Measurements from ENCODE around the gene TNFRSF11A. TPM values are rescaled to one million over a fixed set of nuclear protein-coding genes. Genes with fewer than 3 reads are reported as not detected.

TNFRSF11A gene
- polyA plus RNA-seq, 1 donor from 2014 or later, result not detected

- TF ChIP-seq EP300 (conservative IDR thresholded peaks at IDR 0.05; ENCODE audit: poor library complexity, severe bottlenecking), result no peak
- TF ChIP-seq SMC3 (conservative IDR thresholded peaks at IDR 0.05; ENCODE audit: poor library complexity), result no peak
- no peak for TF ChIP-seq CTCF (IDR thresholded peaks at IDR 0.05; ENCODE audit: poor library complexity, severe bottlenecking)
- TF ChIP-seq REST (IDR thresholded peaks at IDR 0.05; ENCODE audit: borderline replicate concordance), result no peak
- no peak for TF ChIP-seq EZH2 (IDR thresholded peaks at IDR 0.05; ENCODE audit: borderline replicate concordance, insufficient read depth, low read length, poor library complexity, severe bottlenecking)
- TF ChIP-seq POLR2AphosphoS5 (IDR thresholded peaks at IDR 0.05), result no peak
- TF ChIP-seq RAD21 (conservative IDR thresholded peaks at IDR 0.05), result no peak
- no peak for TF ChIP-seq TAF1 (IDR thresholded peaks at IDR 0.05; ENCODE audit: low read depth)
- no peak for TF ChIP-seq MXI1 (conservative IDR thresholded peaks at IDR 0.05; ENCODE audit: poor library complexity, severe bottlenecking)
- Histone ChIP-seq H3F3A (ENCODE audit: insufficient read depth, low read length, poor library complexity, severe bottlenecking) (no peaks in the 10 kb centered on the region), H3K4me3 (ENCODE audit: low read length) (no peak overlapping the region), H2AFZ (ENCODE audit: low read depth, low read length) (no peak overlapping the region), H3K4me2 (ENCODE audit: low read length) (no peak overlapping the region), H4K20me1 (ENCODE audit: insufficient read depth) (no peaks in the 10 kb centered on the region), H3K9me2 (ENCODE audit: insufficient read depth, low read length) (no peaks in the 10 kb centered on the region), H3K9ac (ENCODE audit: low read length) (no peak overlapping the region), H3K27me3 (ENCODE audit: insufficient read depth, low read depth, low read length) (no peaks in the 10 kb centered on the region), H3K79me2 (replicated peaks; ENCODE audit: insufficient read depth, low read length) (no peaks in the 10 kb centered on the region), H3K9me3 (ENCODE audit: low read length) (no peaks in the 10 kb centered on the region), H3K36me3 (ENCODE audit: insufficient read depth, low read length) (no peaks in the 10 kb centered on the region), H3K27ac (ENCODE audit: low read length) (no peak overlapping the region)
Observed at GRCh38 chr18:62435435-62436031, 110.4 kb downstream of the TNFRSF11A start.

GRCh38 chr18:62436636-62437234 is 111.6 kb downstream of the TNFRSF11A start:
- Histone ChIP-seq H2AFZ (ENCODE audit: low read depth, low read length) (no peak overlapping the region), H3K9ac (ENCODE audit: low read length) (no peak overlapping the region), H3K4me2 (ENCODE audit: low read length) (no peak overlapping the region), H3K9me2 (ENCODE audit: insufficient read depth, low read length) (no peaks in the 10 kb centered on the region), H3K79me2 (replicated peaks; ENCODE audit: insufficient read depth, low read length) (no peaks in the 10 kb centered on the region), H3F3A (ENCODE audit: insufficient read depth, low read length, poor library complexity, severe bottlenecking) (no peaks in the 10 kb centered on the region), H3K27ac (ENCODE audit: low read length) (no peak overlapping the region), H4K20me1 (ENCODE audit: insufficient read depth) (no peaks in the 10 kb centered on the region), H3K9me3 (ENCODE audit: low read length) (no peaks in the 10 kb centered on the region), H3K27me3 (ENCODE audit: insufficient read depth, low read depth, low read length) (no peaks in the 10 kb centered on the region), H3K4me3 (ENCODE audit: low read length) (no peak overlapping the region), H3K36me3 (ENCODE audit: insufficient read depth, low read length) (no peaks in the 10 kb centered on the region)
- TF ChIP-seq REST (IDR thresholded peaks at IDR 0.05; ENCODE audit: borderline replicate concordance) (no peak), POLR2AphosphoS5 (IDR thresholded peaks at IDR 0.05) (no peak), TAF1 (IDR thresholded peaks at IDR 0.05; ENCODE audit: low read depth) (no peak), CTCF (IDR thresholded peaks at IDR 0.05; ENCODE audit: poor library complexity, severe bottlenecking) (no peak), MXI1 (conservative IDR thresholded peaks at IDR 0.05; ENCODE audit: poor library complexity, severe bottlenecking) (no peak), EZH2 (IDR thresholded peaks at IDR 0.05; ENCODE audit: borderline replicate concordance, insufficient read depth, low read length, poor library complexity, severe bottlenecking) (no peak), SMC3 (conservative IDR thresholded peaks at IDR 0.05; ENCODE audit: poor library complexity) (no peak), RAD21 (conservative IDR thresholded peaks at IDR 0.05) (no peak), EP300 (conservative IDR thresholded peaks at IDR 0.05; ENCODE audit: poor library complexity, severe bottlenecking) (no peak)

Measured in neural cell (in vitro differentiated cells).